T-helper 1 cell treated with Interleukin-12 subunit alpha and Interleukin-12 subunit beta and Interleukin-4 antibody, amounts not matched to agents 30 ng/mL and 1 ng/mL, for 36 hours (primary cell): ENCODE data around the gene CHSY1. TPM values are rescaled to one million over a fixed set of nuclear protein-coding genes. Genes with fewer than 3 reads are reported as not detected.

Experiments used
- intact Hi-C: fragments of 100-400 bp; cut with micrococcal nuclease; formaldehyde crosslinking; loops from one replicate; pipeline ENCODE4 v1.15.1; 2024
- total RNA-seq: library from RNA; stranded (reverse); gene quantifications from 2 replicates; pipeline ENCODE4 v1.2.3, GENCODE V29; 2022

CHSY1 gene
- total RNA-seq, 1 donor from 2014 or later, result 53.5 TPM

- intact Hi-C loops, result loop anchor here (2.0 to 5.0 kb wide), 3 partner anchors 37 to 524 kb away; partner anchors contain the start of genes ASB7 and LINS1
These were observed 125.9 kb downstream of the CHSY1 start for GRCh38 chr15:101125881-101126428.

Other genes starting within 250 kb of the CHSY1 start
- 61.5 and 62.0 TPM in 2 replicates for gene SELENOS, start 25.4 kb upstream of the CHSY1 start, total RNA-seq
- gene SNRPA1, start 43.2 kb upstream of the CHSY1 start, total RNA-seq, result 104 and 114 TPM in 2 replicates
- 2.4 and 2.5 TPM in 2 replicates for gene PCSK6, start 237.7 kb upstream of the CHSY1 start, total RNA-seq